HepG2 (cell line): ENCODE measurements around the gene LEAP2. TPM values are rescaled to one million over a fixed set of nuclear protein-coding genes. Genes with fewer than 3 reads are reported as not detected.

ENCODE experiments used
- ATAC-seq: fragments of 200-7000 bp; cut with Tn5 transposase; 3 replicates; pipeline ENCODE4 v1.9.1; 2020; ENCODE audit warnings: mild to moderate bottlenecking, moderate library complexity
- BruUV-seq: library from RNA; stranded (reverse); fragments of 400-500 nt; replicated peaks from 2 replicates; lab custom pipeline; 2021; lab: Mats Ljungman, UMichigan
- CTCF ChIA-PET: fragments of 300-600 bp; formaldehyde crosslinking; extraction: SDS; loops from one replicate; lab custom pipeline; 2021; ENCODE audit warnings: low total read pairs, inconsistent platforms, low intra/inter-chr PET ratio; lab: Yijun Ruan, JAX
- POLR2A ChIA-PET: fragments of 350-600 bp; sonication (Branson Sonifier 250); formaldehyde crosslinking; loops from one replicate; lab custom pipeline; 2020; ENCODE audit warnings: antibody characterized with exemption, inconsistent platforms; lab: Yijun Ruan, JAX
- DNase-seq: peaks from one replicate; pipeline ENCODE4 v3.0.0-alpha.2; 2015; ENCODE audit warnings: low spot score
- FAIRE-seq: peaks from 3 replicates; lab custom pipeline; 2011; peaks lifted over from hg19 to GRCh38; lab: Jason Lieb, UNC
- H2AFZ ChIP-seq: one replicate; pipeline ENCODE4 v1.6.1; 2011; ENCODE audit warnings: low read length, inconsistent platforms
- H3K27ac ChIP-seq: fragments of 300-600 bp; 3 replicates; pipeline ENCODE4 v1.8.0; 2011; ENCODE audit warnings: mixed run types, mild to moderate bottlenecking, mixed read lengths, low read length, inconsistent platforms; ENCODE audit not compliant: insufficient read depth; ENCODE audit errors: extremely low read length
- H3K27me3 ChIP-seq, 2 experiments: fragments of 200-600 bp in 1 of 2; 2 replicates in 1 of 2; 3 replicates in 1 of 2; pipeline versions ENCODE4 v1.6.0 to v1.8.0; 2011; ENCODE audit warnings: low read length in 2 of 2, mild to moderate bottlenecking in 2 of 2, moderate library complexity in 2 of 2, inconsistent platforms in 1 of 2; ENCODE audit not compliant: insufficient read depth in 2 of 2, control insufficient read depth in 1 of 2
- H3K36me3 ChIP-seq, 2 experiments: fragments of 200-600 bp in 1 of 2; replicated peaks in 1 of 2; 2 replicates in 1 of 2; 3 replicates in 1 of 2; pipeline versions ENCODE4 v1.5.1 to v1.8.0; 2011; ENCODE audit warnings: low read length in 2 of 2, inconsistent platforms in 1 of 2; ENCODE audit not compliant: insufficient read depth in 2 of 2, control insufficient read depth in 1 of 2
- H3K4me1 ChIP-seq: 2 replicates; pipeline ENCODE4 v1.5.1; 2012; ENCODE audit warnings: low read length, inconsistent platforms; ENCODE audit not compliant: insufficient read depth
- H3K4me2 ChIP-seq: 2 replicates; pipeline ENCODE4 v1.6.0; 2011; ENCODE audit warnings: low read depth, low read length, inconsistent platforms
- H3K4me3 ChIP-seq, 3 experiments: fragments of 200-600 bp in 1 of 3; sonication (generic), shearing (Covaris generic) in 1 of 3; replicated peaks in 1 of 3; 2 replicates each; pipeline ENCODE4 v1.5.1; 2011 to 2016; ENCODE audit warnings: low read length in 3 of 3, inconsistent platforms in 2 of 3, low read depth in 2 of 3, mild to moderate bottlenecking in 2 of 3, control low read depth in 1 of 3, mixed read lengths in 1 of 3; ENCODE audit not compliant: insufficient read depth in 1 of 3
- H3K79me2 ChIP-seq: one replicate; pipeline ENCODE4 v1.6.1; 2011; ENCODE audit warnings: low read length, inconsistent platforms; ENCODE audit not compliant: insufficient read depth
- H3K9ac ChIP-seq: 2 replicates; pipeline ENCODE4 v1.6.0; 2011; ENCODE audit warnings: mild to moderate bottlenecking, low read depth, low read length, inconsistent platforms; ENCODE audit not compliant: insufficient read depth
- H3K9me3 ChIP-seq: 2 replicates; pipeline ENCODE4 v1.5.1; 2012; ENCODE audit warnings: mild to moderate bottlenecking, low read length
- H4K20me1 ChIP-seq: 2 replicates; pipeline ENCODE4 v1.6.0; 2011; ENCODE audit warnings: inconsistent platforms, mild to moderate bottlenecking, low read length, moderate library complexity; ENCODE audit not compliant: insufficient read depth
- HNRNPK ChIP-seq: fragments of 200-400 bp; formaldehyde crosslinking; IDR thresholded peaks from 2 replicates; pipeline ENCODE4 v1.6.1; 2018; ENCODE audit warnings: low read length, low read depth, moderate library complexity, mild to moderate bottlenecking; ENCODE audit not compliant: poor library complexity, severe bottlenecking
- ISL2 ChIP-seq: sonication (generic); formaldehyde crosslinking; IDR thresholded peaks from 2 replicates; pipeline ENCODE4 v1.5.0; 2020; ENCODE audit warnings: missing genetic modification reagents
- NBN ChIP-seq: fragments of 450-650 bp; conservative IDR thresholded peaks from 2 replicates; pipeline ENCODE4 v1.6.1; 2017
- NCOA1 ChIP-seq: sonication (generic); formaldehyde crosslinking; IDR thresholded peaks from 2 replicates; pipeline ENCODE4 v1.9.0; 2021; ENCODE audit warnings: missing genetic modification reagents
- NFE2L2 ChIP-seq: fragments of 150-350 bp; IDR thresholded peaks from 2 replicates; pipeline ENCODE4 v1.6.1; 2014; ENCODE audit warnings: low read length
- PAXIP1 ChIP-seq: sonication (generic); formaldehyde crosslinking; conservative IDR thresholded peaks from 2 replicates; pipeline ENCODE4 v1.4.0; 2020; ENCODE audit warnings: mild to moderate bottlenecking, missing genetic modification reagents, moderate library complexity
- STAT5B ChIP-seq: sonication (generic); formaldehyde crosslinking; IDR thresholded peaks from 2 replicates; pipeline ENCODE4 v1.4.0; 2020; ENCODE audit warnings: missing genetic modification reagents
- ZBED4 ChIP-seq: sonication (generic); formaldehyde crosslinking; IDR thresholded peaks from 2 replicates; pipeline ENCODE4 v1.4.0; 2020; ENCODE audit warnings: missing genetic modification reagents, borderline replicate concordance
- ZBTB46 ChIP-seq: sonication (generic); formaldehyde crosslinking; IDR thresholded peaks from 2 replicates; pipeline ENCODE4 v1.4.0; 2020; ENCODE audit warnings: mild to moderate bottlenecking, missing genetic modification reagents, borderline replicate concordance
- ZFAT ChIP-seq: sonication (generic); formaldehyde crosslinking; conservative IDR thresholded peaks from 2 replicates; pipeline ENCODE4 v1.8.1; 2023; ENCODE audit warnings: missing genetic modification reagents, inconsistent platforms
- ZNF224 ChIP-seq: sonication (generic); formaldehyde crosslinking; IDR thresholded peaks from 2 replicates; pipeline ENCODE4 v1.5.0; 2020; ENCODE audit warnings: mild to moderate bottlenecking, missing genetic modification reagents
- ZNF746 ChIP-seq: sonication (generic); formaldehyde crosslinking; IDR thresholded peaks from 2 replicates; pipeline ENCODE4 v1.8.0; 2022; ENCODE audit warnings: mild to moderate bottlenecking, missing genetic modification reagents
- WGBS: methylation state at CpG from one replicate; pipeline ENCODE4 v1.1.6; 2017; ENCODE audit warnings: low lambda C conversion rate; 5-methylcytosine and 5-hydroxymethylcytosine counted together
- in situ Hi-C: cut with HindIII; loops from 2 replicates; pipeline ENCODE4 v1.10.0; 2017; ENCODE audit warnings: low pct_unique_long_range_greater_than_20kb; ENCODE audit not compliant: extremely low pct_ligation_motif_present
- intact Hi-C: fragments of 100-400 bp; cut with micrococcal nuclease; formaldehyde crosslinking; loops from one replicate; pipeline ENCODE4 v1.10.0; 2022; ENCODE audit not compliant: unreplicated experiment
- polyA plus RNA-seq, 8 experiments: library from polyadenylated mRNA; depleted of rRNA in 3 of 8; stranded (reverse) in 7 of 8; unstranded in 1 of 8; fragments of >200 nt; fragmentation: Illumina TruSeq in 4 of 8; extraction: Trizol in 4 of 8; gene quantifications; 2 replicates each; pipeline versions ENCODE4 v1.2.1 to v1.2.3, GENCODE V29; 2011 to 2016; ENCODE audit warnings: low read depth in 4 of 8, missing spikeins in 1 of 8, mixed read lengths in 1 of 8; ENCODE audit not compliant: insufficient read depth in 1 of 8
- total RNA-seq, 5 experiments: library from RNA; depleted of rRNA; stranded (reverse); fragments of >200 nt; fragmentation: Illumina TruSeq; extraction: Trizol; gene quantifications; 2 replicates each; pipeline ENCODE4 v1.2.3, GENCODE V29; 2016; ENCODE audit warnings: low read depth in 1 of 5
- TF ChIP-seq, protein P1 (sequence below): sonication (generic); formaldehyde crosslinking; conservative IDR thresholded peaks from 2 replicates; pipeline ENCODE4 v1.4.0; 2020; ENCODE audit warnings: missing genetic modification reagents

The LEAP2 gene
- total and polyA plus RNA-seq, 2 of the 13 experiments (the other 11 are each of a cell fraction or from before 2014, with no cell fraction given): 23.9 to 51.9 TPM

DNA sequence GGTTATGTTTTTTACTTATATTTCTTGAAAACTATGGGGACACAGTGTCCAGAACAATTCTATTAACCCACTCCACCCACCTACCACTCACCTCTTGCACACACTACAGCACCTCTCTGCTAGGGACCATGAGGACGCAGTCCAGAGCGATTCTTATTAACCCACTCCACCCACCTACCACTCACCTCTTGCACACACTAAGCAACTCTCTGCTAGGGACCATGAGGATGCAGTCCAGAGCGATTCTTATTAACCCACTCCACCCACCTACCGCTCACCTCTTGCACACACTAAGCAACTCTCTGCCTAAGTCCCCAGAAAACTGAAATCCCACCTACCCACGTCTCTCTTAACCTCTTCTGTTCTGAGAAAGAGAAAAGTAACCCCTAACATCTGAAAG, 40.9 kb upstream of the LEAP2 start:
- BruUV-seq: no TSS peak
- in situ Hi-C loops: loop anchor here (5.0 kb wide), 1 partner anchor 40 kb away; the partner anchor contains the start of gene LEAP2
- ChIA-PET CTCF (no interaction called here), POLR2A (interaction anchor here (0.8 to 6.6 kb wide), 3 partner anchors 35 to 50 kb away, joined by 4 to 91 read pairs (median 22); partner anchors contain the start of genes GDF9 and UQCRQ)
- 90% methylated on average over 5 of the region's 5 CpGs for WGBS
- Histone ChIP-seq H3K9me3 (no peaks in the 10 kb centered on the region), H3K4me2 (no peak overlapping the region), H3K79me2 (peaks cover 26% of the 10 kb centered on the region), H3K27ac (no peak overlapping the region), H3K9ac (no peak overlapping the region), H4K20me1 (no peaks in the 10 kb centered on the region), H3K27me3 (no peaks in the 10 kb centered on the region), H3K4me1 (peaks cover 75% of the 10 kb centered on the region), H2AFZ (no peak overlapping the region), H3K36me3 (no peaks in the 10 kb centered on the region), H3K4me3 (no peak overlapping the region)
- intact Hi-C loops: no loop called here
- DNase-seq: no peak
- no peak for FAIRE-seq
- no peak for ATAC-seq
- no peak for TF ChIP-seq ZNF224 (CRISPR knock-in tag)
- TF ChIP-seq NCOA1 (CRISPR knock-in tag): no peak
- no peak for TF ChIP-seq NBN
- TF ChIP-seq, protein P1, sequence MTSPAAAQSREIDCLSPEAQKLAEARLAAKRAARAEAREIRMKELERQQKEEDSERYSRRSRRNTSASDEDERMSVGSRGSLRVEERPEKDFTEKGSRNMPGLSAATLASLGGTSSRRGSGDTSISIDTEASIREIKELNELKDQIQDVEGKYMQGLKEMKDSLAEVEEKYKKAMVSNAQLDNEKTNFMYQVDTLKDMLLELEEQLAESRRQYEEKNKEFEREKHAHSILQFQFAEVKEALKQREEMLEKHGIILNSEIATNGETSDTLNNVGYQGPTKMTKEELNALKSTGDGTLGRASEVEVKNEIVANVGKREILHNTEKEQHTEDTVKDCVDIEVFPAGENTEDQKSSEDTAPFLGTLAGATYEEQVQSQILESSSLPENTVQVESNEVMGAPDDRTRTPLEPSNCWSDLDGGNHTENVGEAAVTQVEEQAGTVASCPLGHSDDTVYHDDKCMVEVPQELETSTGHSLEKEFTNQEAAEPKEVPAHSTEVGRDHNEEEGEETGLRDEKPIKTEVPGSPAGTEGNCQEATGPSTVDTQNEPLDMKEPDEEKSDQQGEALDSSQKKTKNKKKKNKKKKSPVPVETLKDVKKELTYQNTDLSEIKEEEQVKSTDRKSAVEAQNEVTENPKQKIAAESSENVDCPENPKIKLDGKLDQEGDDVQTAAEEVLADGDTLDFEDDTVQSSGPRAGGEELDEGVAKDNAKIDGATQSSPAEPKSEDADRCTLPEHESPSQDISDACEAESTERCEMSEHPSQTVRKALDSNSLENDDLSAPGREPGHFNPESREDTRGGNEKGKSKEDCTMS (CRISPR knock-in tag): no peak
- TF ChIP-seq ZFAT (CRISPR knock-in tag): no peak
- TF ChIP-seq STAT5B (CRISPR knock-in tag): no peak
- no peak for TF ChIP-seq ISL2 (CRISPR knock-in tag)
- TF ChIP-seq HNRNPK: no peak
- TF ChIP-seq ZBTB46 (CRISPR knock-in tag): no peak
- TF ChIP-seq PAXIP1 (CRISPR knock-in tag): no peak
- no peak for TF ChIP-seq ZBED4 (CRISPR knock-in tag)
- no peak for TF ChIP-seq ZNF746 (CRISPR knock-in tag)
- TF ChIP-seq NFE2L2: no peak
